Melanocyte of skin (primary cell): Measurements from ENCODE around the gene OR10H1. TPM values are rescaled to one million over a fixed set of nuclear protein-coding genes. Genes with fewer than 3 reads are reported as not detected.

ENCODE experiments used
- total RNA-seq, 2 donors: library from RNA; depleted of rRNA; stranded (reverse); fragments of >200 nt; gene quantifications; 2 replicates each; pipeline ENCODE4 v1.2.3, GENCODE V29; 2012

Gene OR10H1
- total RNA-seq: not detected

GRCh38 chr19:15815306-15815705 lies at the start of gene OR10H1:
Gene OR10H1 (minus strand): TSS chr19:15815664. CDS start chr19:15808037, 7,627 bp downstream.

GRCh38 chr19:15787611-15788155 lies 27.8 kb downstream of the OR10H1 start, which contains the start of gene OR10H5:
Gene OR10H5 (plus strand): TSS chr19:15787661. CDS start chr19:15794049, 6,388 bp downstream.

Other genes starting within 250 kb of the OR10H1 start
- not detected for gene CYP4F8, start 200.4 kb downstream of the OR10H1 start, total RNA-seq
- not detected for gene CYP4F3, start 174.8 kb downstream of the OR10H1 start, total RNA-seq
- not detected for gene CYP4F12, start 142.6 kb downstream of the OR10H1 start, total RNA-seq
- gene OR10H2, start 87.6 kb downstream of the OR10H1 start, total RNA-seq: not detected
- not detected for gene OR10H3, start 77.7 kb downstream of the OR10H1 start, total RNA-seq
- not detected for gene OR10H5, start 28.0 kb downstream of the OR10H1 start, total RNA-seq
- gene CYP4F2, start 82.4 kb upstream of the OR10H1 start, total RNA-seq: not detected
- under 1 TPM in 1 of 2 donors, not detected in 1; under 0.01 TPM for gene CYP4F11, start 118.9 kb upstream of the OR10H1 start, total RNA-seq
- gene OR10H4, start 133.3 kb upstream of the OR10H1 start, total RNA-seq: not detected